ENCODE measurements around the gene XPO4.

DNA sequence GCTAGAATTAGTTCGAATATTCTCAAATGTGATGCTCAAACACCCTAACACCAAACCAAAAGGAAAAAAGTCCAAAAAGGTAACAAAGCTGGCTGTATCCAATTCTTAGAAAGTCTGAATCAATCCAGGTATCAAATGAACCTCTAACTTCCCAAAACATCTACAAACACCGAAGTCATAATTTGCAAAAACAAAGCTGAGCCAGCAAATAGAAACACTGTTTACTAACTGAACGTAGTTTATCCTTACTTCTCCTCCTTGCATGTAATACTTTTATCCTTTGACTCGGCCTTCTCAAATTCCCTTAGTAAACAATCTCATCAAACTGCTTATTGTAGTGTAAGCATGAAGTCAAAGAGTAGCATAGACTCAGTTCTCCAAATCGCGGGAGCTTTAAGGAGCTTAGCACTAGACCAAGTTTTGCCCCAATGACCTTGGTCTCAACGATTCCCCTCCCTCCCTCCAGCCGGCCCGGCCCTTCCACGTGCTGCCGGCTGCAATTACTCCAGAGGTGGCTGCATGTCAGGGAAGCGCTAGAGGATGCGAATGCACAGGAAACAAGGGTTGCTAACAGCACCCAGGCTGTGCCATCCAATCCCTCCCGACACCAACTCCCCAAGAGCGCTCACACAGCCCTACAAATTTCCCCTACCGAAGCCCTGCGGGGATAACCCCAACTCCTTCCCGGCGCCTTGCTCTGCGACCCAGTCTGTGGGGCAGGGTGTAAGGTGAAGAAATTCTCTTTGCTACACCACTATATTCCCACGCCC, 693 bp downstream of the XPO4 start:
- TF ChIP-seq CTCF (IDR thresholded peaks at IDR 0.05; ENCODE audit: insufficient read depth, low read length, poor library complexity, severe bottlenecking) (no peak), EZH2phosphoT487 (conservative IDR thresholded peaks at IDR 0.05; ENCODE audit: low read length) (no peak)

Measured in SU-DHL-6 (cell line).